Jurkat, Clone E6-1 (cell line): ENCODE results near the gene PRICKLE4.
A peak's percentile ranks its signal among the peaks of the same experiment; 100 is the strongest.

ENCODE experiments used
- DNase-seq: peaks from one replicate; pipeline ENCODE4 v3.0.0-alpha.2; 2011; ENCODE audit warnings: low read depth, low spot score
- H3K4me3 ChIP-seq: 2 replicates; pipeline ENCODE4 v1.5.1; 2011; ENCODE audit warnings: mild to moderate bottlenecking, low read length, control low read depth, moderate library complexity

Gene PRICKLE4

DNA sequence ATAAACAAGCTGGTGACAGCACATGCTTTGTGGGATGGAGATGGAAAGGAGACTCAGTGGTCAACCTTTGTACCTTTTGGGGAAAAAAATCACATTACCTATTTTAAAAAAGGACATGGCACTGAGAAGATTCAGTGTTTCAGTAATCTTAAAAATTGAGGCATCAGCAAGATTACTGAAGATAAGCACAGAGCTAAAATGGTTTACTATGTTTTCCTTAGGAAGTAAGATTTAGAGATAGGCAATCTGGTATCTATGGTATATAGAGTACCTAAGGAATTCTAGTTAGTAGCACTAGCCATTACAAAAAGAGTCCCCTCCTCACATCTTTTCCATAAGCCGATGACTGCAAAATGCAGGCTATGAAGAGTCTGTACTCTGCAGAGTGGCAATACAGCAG is 42.6 kb downstream of the PRICKLE4 start:
- DNase-seq, result no peak
- H3K4me3 ChIP-seq, result no peak overlapping the region

GRCh38 chr6:41824571-41825569 is 44.3 kb downstream of the PRICKLE4 start:
- H3K4me3 ChIP-seq, result no peak overlapping the region
- no peak for DNase-seq

- H3K4me3 ChIP-seq, result no peak overlapping the region
- no peak for DNase-seq
Measured at GRCh38 chr6:41826343-41827022, 45.9 kb downstream of the PRICKLE4 start.

- no peak for DNase-seq
- H3K4me3 ChIP-seq, result no peak overlapping the region
Measured at GRCh38 chr6:41832263-41832662, 51.7 kb downstream of the PRICKLE4 start.

GRCh38 chr6:41836022-41836659 is 55.6 kb downstream of the PRICKLE4 start:
- peak; percentile 53 for DNase-seq
- no peak overlapping the region for H3K4me3 ChIP-seq

- no peak overlapping the region for H3K4me3 ChIP-seq
- DNase-seq, result no peak
Measured at GRCh38 chr6:41836660-41837052, 56.1 kb downstream of the PRICKLE4 start.
